Measurements from ENCODE around the gene CARHSP1.
"Not testable (repeated sequence)": the region's sequence is repeated elsewhere in the genome, so short reads cannot be mapped to it uniquely, and the experiment has no call there.

The CARHSP1 gene
- total RNA-seq = 26.3 reads per million, percentile 53 among the genes with 10 or more reads in this experiment

GRCh38 chr16:8868416-8869211 lies at the start of gene CARHSP1:
Gene CARHSP1, minus strand, starts transcription at chr16:8869006. Its CDS starts 9,678 bp downstream, at chr16:8859328.
- peak; percentile 72 for DNase-seq

- not testable (repeated sequence) for DNase-seq
Observed at GRCh38 chr16:8917336-8917735, 48.5 kb upstream of the CARHSP1 start.

- no peak for DNase-seq
Observed at GRCh38 chr16:8916541-8917225, 47.9 kb upstream of the CARHSP1 start.

- DNase-seq = no peak
Observed at GRCh38 chr16:8915722-8916301, 47.0 kb upstream of the CARHSP1 start.

GRCh38 chr16:8914098-8914497 lies 45.3 kb upstream of the CARHSP1 start:
- no peak for DNase-seq

GRCh38 chr16:8912793-8913192 lies 44.0 kb upstream of the CARHSP1 start:
- no peak for DNase-seq

- no peak for DNase-seq
Observed at GRCh38 chr16:8910811-8911210, 42.0 kb upstream of the CARHSP1 start.

- no peak for DNase-seq
Observed at GRCh38 chr16:8908810-8909468, 40.1 kb upstream of the CARHSP1 start.

GRCh38 chr16:8907096-8907495 lies 38.3 kb upstream of the CARHSP1 start:
- no peak for DNase-seq

- DNase-seq = no peak
Observed at GRCh38 chr16:8905795-8906591, 37.2 kb upstream of the CARHSP1 start.

GRCh38 chr16:8905168-8905762 lies 36.5 kb upstream of the CARHSP1 start:
- DNase-seq = no peak

- no peak for DNase-seq
Observed at GRCh38 chr16:8904018-8904430, 35.2 kb upstream of the CARHSP1 start.

GRCh38 chr16:8903004-8903403 lies 34.2 kb upstream of the CARHSP1 start:
- no peak for DNase-seq

GRCh38 chr16:8901320-8901861 lies 32.6 kb upstream of the CARHSP1 start:
- DNase-seq = no peak

GRCh38 chr16:8900343-8900742 lies 31.5 kb upstream of the CARHSP1 start:
- no peak for DNase-seq

GRCh38 chr16:8899709-8900317 lies 31.0 kb upstream of the CARHSP1 start:
- no peak for DNase-seq

GRCh38 chr16:8898660-8899318 lies 30.0 kb upstream of the CARHSP1 start:
- no peak for DNase-seq

- no peak for DNase-seq
Observed at GRCh38 chr16:8894736-8895334, 26.0 kb upstream of the CARHSP1 start.

GRCh38 chr16:8893976-8894690 lies 25.3 kb upstream of the CARHSP1 start:
- no peak for DNase-seq
